Measurements from ENCODE around the gene GPR84.

The GPR84 gene

DNA sequence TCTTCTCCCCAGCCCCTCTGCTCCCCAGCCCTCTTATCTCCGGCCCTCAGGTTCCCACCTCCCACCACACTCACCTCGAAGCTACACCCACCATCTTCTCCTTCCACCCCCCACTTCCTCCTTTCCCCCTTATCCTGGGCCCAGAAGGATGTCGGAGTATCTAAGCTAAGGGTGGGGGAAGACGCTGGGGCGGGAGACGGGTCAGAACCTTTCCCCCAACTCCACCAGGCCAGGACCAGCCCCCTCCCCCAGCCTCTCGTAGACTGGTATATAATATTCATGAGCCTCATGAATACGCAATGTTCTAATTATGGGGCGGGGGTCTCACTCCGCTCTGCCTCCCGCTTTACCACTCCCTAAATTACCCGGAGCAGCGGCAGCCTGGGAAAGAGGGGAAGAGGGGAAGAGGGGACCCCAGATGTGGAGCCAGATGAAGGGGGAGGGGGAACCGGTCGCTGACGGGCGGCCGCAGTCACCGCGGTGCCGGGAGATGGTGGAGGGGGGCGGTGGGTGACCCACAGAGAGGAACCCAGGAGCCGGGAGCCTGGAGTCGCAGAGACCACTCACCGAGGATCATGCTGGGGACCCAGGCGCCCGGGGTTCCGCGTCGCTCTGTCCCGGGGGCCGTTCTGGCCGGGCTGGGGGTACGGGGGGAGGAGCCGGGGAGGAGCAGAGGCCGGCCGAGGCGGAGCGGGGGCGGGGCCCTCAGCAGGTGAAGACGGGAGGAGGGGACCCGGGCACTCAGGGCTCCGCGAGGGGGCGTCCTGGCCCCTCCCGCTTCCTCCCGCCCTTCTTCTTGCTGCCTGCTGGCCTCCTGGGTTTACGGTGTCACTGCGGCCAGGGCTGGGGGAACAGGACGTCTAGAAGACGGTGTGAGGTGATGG is 26.6 kb upstream of the GPR84 start:
- DNase-seq = peak; percentile 57

DNA sequence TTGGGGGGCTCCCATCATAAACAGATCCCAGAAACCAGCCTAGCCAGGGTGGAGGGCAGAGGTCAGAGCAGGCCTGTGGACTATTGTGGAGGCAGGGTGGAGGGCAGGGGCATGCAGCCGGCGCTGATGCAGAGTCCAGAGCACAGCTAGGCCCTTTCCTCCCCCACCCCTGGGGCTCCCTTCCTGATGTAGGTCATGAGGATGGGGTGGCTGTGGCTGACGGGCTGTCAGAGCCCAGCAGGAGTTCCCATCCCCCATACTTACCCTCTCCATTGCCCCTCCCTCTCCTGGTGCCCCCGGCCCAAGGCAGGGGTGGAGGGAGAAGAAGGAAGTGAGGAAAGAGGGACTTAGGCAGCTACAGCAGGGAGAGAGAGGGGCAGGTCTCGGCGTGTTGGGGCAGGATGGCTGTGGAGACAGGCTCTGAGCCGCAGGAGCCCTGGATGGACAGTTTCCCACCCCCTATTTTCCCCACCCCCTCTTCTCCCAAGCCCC is 25.9 kb upstream of the GPR84 start:
- DNase-seq = no peak

DNA sequence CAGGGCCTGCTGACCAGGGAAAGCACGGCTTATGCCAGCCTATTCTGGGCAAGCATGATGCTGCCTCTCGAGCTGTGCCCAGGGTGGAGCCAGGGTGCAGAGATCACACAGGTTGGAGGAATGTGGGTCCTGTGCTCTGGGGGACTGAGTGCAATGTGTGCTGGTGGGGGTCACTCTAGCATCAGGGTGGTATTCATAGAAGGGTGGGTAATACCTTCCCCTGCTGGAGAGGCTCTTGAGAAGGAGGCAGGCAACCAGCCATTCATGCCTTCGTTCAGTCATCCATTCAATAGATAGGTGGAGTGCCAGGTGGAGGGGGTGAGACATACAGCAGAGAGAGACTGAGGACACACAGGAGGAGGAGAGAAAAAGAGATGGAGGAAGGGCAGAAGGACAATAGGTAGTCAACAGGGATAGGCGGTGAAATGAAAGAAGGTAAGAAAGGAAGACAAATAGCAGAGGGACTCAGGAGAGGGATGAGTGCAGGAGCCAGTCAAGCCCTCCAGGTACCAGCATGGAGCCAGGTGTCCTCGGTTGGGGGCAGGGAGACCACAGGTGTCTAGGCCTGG is 25.4 kb upstream of the GPR84 start:
- no peak for DNase-seq

DNA sequence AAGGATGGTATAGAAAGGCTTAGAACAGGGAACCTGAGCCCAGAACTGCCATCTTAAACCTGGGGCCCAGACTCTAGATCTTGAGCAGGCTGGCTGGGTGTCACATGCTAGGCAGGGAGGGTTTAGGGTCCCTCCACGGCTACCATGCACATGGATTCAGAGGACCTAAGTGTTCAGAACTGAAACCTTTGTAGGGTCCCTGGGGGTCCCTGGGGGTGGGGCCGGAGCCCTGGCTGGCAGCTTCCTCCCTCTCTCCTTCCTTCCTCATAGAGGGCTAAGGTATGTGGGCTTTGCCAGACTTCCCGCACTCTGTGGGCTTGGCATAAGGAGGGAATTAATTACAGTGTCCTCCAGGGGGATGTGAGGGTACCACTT is 24.8 kb upstream of the GPR84 start:
- no peak for DNase-seq

DNA sequence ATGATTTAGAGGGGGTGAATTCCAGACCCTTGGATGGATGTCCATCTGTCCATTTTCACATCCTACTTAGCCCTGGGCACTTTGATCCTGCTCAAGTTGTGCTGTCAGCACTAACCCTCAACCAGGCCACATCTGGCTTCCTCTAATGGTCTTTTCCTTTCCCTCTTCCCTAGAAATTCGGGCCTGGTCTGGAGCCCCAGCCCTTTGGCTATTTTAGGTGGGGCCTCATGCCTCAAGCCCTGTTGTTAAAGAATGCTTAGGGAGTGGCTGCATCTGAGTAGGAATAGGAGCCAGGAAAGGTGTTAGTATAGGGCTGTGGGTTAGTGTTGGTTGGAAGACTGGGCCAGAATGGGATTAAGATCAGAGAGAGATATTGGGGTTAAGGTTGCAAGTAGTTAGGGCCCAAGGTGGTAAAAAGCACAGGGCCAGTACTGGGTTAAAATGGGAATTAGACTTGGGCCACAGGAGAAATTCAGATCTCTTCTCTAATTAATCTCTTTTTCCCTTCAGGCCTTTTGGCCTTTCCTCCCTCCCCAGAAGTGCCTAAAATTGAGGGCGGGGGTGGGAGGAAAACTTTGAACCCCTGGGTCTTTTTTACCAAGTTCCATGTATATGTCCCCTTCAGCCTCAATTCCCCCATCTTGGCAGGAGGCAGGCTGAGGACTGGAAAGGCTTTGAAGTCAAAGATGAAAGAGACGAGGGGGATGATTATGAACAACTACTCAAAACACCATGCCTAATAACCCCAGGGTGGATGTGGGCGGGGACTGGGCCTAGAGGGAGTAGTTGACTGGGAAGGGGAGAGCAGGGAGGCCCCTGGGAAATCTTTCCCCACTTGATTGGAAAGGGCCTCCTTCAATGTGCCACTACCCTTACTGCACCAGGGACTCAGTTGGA is 24.2 kb upstream of the GPR84 start:
- DNase-seq = no peak

DNA sequence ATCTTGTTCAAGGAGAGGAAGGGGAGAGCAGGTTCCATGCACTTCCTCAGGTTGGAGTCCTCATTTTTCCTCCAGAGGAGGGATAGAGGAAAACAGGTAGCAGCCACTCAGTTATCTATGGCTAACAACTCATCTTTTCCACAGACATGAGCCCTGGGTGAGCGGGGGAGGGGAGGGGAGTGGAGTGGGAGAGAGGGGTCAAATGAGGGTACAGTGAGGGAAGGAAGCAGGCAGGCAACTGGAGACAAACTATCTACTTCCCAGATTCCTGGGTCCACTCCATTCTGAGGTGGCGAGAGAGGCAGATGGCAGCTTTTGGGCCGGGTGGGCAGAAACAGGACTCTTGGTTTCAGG is 22.8 kb upstream of the GPR84 start:
- DNase-seq = no peak

DNA sequence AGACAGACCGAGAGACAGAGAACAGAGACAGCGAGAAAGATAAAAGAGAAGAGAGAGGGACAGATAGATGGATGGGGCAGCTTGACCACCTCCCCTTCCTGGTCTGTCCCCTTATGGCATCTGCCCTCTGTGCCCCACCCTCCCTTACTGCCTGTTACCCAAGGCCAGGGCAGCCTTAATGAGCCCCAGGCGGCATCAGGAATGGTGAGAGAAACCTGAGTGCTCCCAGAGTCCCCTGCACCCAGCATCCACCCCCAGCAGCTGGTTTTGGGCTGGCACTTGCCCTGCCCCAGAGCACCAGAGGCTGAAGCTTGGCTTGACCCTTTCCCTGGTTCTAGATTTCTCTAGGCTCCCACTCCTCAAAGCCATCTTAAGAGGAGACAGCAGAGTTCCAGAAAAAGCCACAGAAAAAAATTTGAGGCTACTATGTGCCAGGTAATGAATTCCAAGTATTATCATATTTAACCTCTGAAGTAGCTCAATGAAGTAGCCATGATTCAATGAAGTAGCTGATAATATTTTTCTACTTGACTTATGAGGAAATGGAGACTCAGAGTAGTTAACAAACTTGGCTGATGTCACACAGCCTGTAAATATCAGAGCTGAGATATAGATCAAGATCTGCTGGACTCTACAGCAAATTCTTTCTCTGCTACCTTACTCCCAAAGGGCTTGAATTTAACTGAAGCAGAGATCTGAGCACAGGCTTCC is 22.3 kb upstream of the GPR84 start:
- DNase-seq = no peak

DNA sequence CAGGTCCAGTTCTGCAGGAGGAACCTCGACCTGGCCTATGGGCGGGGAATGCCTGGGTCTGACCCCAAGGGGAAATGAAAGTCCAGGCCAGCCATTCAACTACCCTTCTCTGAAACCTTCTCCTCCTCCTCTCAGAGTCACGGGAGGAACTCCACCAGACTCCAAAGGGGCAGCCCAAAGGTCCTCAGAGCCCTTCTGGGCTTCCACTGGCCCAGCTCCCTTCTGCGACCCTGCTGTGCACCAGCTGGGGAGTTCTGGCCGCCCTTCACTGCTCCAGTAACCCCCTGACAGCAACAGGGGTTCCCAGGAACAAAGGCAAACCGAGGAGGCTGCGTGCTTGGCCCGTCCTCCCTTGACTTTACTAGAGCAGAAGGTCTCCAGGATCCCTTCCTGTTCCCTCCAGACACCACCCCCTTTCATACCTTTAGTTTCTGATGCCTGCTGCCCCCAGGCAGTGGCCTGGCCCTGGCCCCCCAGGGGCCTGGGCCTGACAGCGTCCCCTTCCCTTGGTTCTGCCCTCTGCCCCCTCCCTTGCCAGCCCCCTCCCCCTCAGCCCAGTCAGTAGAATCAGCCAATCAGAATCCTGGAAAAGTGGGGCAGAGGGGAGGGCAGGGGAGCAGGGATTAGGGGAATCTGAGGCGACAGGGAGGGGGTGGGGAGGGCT is 21.1 kb upstream of the GPR84 start:
- DNase-seq = no peak

DNA sequence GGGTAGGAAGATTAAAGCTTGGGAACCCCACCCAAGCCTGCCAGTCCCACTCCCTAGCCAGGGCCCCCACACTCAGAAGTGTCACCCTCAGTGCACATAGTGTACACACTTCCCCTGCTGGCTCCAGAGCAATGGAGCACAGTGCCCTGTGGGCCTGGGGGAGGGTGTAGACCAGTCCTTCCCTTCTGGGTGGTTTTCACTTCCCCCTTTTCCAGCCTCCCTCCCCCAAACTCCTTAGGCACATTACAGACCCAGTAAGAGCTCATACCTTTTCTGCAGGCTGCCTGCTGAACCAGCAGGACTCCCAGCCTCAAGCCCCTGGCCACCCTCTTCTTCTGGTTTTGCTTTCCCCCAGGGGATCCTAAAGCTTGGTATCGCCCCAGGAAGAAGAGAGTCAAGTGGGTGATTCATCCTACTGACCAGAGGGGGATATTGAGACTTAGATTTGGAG is 20.3 kb upstream of the GPR84 start, which contains the start of gene ZNF385A:
Gene ZNF385A (minus strand): TSS at position 143 of the 451 bp plus-strand sequence. CDS start 219 bp downstream, outside the sequence.
- no peak for DNase-seq

DNA sequence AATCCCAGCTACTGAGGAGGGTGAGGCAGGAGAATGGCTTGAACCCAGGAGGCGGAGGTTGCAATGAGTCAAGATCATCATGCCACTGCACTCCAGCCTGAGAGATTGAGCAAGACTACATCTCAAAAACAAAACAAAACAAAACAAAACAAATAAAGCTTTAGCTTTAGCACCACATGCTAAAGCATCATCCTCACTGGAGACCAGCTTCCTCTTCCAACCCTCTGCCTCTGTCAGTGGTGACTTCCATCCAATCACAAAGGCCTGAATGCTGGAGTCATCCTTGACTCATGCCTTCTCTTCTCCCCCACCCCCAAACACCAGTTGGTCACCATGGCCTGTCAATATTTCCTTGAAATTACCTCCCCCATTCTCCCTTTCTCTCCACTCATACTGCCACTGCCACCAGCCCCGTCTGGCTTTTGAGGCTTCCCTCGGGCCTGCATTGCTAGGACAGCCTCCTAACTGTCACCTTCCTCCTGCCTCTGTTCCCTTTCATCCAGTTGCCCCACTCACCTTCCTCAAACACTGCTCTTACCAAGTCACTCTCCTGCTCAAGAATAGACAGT is 18.8 kb upstream of the GPR84 start:
- DNase-seq = peak; percentile 23

DNA sequence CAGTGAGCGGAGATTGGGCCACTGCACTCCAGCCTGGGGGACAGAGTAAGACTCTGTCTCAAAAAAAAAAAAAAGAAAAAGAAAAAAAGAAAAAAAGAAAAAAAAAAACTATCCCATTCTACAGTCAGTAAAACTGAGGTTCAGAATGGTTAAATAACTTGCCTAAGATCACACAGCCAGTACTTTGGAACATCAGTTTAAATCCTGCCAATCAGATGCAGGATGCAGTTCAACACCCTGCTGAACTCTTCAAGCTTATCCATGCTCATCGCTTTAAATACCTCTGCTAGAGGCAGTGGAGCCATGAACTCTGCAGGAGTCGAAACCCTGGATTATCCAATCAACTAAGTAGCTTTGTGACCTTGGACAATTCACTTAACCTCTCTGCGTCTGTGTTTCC is 16.9 kb upstream of the GPR84 start:
- no peak for DNase-seq

DNA sequence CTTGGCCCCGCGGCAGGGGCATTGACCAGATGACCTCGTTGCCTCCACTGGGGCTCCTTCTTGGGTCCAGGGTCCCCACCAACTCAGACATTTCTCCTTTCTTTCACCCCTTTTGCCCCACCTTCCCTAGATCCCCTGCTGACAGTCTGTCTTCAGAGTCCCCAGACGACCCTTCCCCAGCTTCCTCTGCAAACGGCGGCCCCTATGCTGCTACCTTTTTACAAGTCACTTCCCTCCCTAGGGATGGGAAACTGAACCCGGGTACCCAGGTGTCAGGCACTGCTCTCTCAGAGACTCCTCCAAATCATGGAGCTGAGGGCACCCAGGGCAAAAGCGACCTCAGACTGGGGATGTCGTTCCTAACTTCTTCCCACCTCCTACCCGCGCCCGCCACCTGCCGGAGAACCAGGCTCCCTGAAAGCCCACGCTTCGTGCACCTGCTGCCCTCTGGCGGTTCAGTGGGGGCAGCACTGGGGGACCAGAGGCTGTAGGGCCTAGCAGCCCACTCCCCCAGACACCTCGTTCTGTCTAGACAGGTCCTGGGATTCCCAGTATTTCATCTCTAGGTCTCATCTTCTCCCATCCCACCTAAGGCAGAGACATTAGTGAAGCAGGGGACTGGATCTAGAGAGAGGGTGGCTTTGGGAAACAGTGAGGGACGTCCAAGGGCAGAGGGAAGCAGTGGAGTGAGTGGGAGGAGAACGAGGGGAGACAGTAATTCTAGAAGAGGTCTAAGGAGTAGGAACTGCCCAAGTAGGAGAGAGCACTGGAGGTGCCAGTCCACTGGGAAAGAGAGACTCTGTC is 15.3 kb upstream of the GPR84 start:
- DNase-seq = peak; percentile 93

DNA sequence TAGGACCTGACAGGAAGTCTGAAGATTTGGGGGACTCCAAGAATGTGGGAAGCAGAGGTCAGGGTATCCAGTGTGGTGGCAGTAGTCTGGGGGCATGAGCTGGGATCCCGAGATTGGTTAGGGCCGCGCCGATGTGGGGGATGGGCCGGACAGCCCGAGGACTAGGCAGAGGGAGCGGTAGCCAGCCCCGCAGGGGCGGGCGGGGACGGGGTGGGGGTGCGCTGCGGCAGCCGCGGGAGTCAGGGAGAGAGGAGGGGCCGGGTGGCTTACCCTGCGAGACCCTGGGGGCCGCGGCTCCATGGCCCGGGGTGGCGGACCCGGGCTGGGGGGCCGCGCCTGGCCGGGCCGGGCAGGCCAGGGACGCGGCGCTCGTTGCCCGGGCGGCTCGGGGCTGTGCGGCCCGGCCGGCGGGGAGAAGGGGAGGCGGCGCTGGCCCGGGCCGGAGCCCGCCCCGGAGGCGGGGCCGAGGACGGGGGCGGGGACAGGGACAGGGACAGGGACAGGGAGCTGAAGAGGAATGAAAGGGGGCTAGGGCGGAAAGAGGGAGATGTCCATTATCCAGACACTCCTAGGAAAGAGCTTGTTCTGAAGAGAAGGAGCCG is 14.6 kb upstream of the GPR84 start:
- DNase-seq = no peak

DNA sequence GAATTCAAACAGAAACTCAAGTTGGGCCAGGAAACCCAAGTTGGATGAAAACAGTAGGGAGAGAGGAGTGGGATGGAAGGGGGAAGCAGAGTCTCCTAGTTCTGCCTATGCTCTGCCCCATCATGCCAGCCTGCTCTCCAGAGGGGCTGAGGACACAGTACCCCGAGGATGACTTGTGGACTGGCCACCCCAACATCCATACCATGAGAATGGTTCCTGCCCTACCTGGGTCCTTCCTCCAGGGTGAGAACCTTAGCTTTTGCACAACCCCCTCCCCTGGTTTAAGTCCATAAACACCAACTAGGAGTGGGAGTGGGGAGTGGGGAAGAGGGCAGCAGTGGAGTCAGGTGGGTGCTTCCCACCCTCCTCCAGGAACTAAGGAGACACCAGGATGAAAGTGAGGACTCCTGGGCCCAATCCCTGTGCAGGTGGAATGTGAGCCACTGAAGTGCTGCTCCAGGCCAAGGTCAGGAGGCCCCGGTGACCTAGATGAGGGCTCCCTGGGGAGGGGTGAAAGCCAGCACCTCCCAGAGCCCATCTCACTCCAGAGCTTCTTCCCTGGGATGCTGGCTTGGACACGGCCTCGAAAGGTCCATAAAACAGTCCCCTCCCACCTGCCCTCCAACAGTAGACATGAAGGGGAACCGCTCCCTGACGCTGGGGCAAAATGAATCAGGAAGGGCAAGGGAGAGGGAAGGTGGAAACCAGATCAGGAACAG is 13.7 kb upstream of the GPR84 start:
- DNase-seq = no peak

DNA sequence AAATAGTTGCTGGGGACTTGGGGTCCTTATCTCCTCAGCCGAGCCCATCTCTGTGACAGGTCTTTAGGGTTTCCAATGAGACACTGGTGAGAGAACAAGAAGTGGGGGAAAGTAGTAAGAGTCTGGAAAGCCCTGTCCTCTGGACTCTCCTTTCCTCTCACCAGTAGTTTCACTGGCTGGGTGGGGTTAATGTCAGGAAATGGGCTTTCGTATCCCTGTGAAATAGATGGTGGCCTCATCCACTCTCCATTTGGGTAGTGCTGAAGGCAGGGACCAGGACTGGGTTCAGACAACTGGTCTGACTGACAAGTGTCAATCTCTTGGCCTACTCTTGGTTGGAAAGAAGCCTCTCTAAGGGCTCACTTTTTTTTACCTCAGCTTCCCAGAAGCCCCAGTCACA is 12.7 kb upstream of the GPR84 start:
- DNase-seq = no peak

DNA sequence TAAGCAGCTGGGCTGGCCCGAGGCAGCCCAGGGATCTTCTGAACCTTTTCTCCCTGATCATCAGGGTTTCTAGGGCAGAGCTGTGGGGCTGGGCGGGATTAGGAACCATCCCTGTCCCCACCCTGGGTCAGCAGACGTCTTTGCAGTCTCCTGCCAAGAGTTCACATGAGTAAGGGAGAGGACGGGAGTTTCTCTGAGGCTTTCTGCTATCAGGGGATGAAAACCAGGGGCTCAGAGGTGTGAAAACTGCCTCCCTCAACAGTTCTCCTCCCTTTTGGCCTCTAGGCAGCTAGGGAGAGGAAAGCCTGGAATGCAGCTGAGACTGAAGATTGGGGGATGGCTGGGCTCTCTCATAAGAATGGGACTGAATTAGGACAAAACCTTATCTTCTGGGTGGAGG is 12.3 kb upstream of the GPR84 start:
- DNase-seq = no peak

DNA sequence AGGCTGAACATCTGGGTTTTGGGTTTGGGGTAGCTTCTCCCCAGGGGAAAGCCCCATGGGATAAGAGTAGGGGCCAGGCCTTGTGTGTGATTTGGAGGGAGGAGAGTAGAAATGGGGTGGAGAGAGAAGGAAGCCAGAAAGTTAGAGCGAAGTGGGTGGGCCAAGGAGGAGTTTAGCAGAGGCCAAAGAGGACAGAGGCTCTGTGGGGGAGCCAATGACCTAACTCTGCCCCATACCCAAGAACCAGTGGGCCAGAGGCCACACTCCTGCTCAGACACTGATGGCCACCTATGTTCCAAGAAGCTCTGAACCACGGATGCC is 10.9 kb upstream of the GPR84 start:
- DNase-seq = no peak

DNA sequence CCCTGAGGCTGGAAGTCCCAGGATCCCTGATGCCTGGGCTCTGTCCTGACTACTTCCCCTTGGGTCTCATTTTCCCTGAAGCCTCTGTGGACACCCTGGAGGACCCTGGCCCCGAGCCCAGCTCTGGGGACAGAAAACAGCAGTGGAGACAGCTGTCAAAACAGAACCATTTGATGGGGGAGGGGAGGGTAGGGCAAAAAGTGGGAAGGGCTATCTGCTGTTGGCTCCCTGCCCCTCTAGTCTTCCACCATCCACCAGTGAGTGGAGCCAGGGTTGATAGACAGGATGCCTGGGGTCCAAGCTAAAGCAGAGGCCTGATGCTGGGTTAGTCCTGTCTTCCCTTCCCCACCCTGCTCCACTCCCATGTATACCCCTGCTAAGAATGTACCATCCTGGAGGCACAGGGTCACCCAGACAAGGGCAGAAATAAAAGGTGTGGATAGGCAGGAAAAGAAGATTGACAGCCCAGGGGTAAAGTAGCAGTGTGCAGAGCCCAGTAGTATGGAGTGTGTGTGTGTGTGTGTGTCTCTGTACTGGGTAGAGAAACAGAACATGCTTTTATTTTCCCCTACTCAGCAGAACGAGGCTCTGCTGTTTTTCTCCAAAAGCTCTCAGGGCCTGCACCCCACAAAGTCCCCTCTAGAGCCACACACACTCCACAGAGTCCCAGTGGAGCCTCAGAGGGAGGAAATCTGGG is 10.4 kb upstream of the GPR84 start:
- no peak for DNase-seq
